ENCODE results near the gene SLC12A6. TPM values are rescaled to one million over a fixed set of nuclear protein-coding genes. Genes with fewer than 3 reads are reported as not detected.

Gene SLC12A6
- polyA plus RNA-seq, 4 donors = 3.5 to 26.0 (median 5.8) TPM

- 91 to 92% (median 92%) methylated on average over 5 of the region's 5 CpGs for whole genome bisulfite sequencing, 3 donors
- H3K4me1 ChIP-seq (ENCODE audit: control insufficient read depth in 3 of 3, insufficient read depth in 2 of 3, low read depth in 1 of 3, low read length in 2 of 3) = no peaks in the 10 kb centered on the region
- H3K9me3 ChIP-seq (ENCODE audit: control insufficient read depth in 2 of 2, insufficient read depth in 1 of 2, low read depth in 1 of 2, low read length in 1 of 2) = no peaks in the 10 kb centered on the region
- DNase-seq = no peak
- H3K27me3 ChIP-seq (ENCODE audit: control insufficient read depth in 3 of 3, insufficient read depth in 3 of 3, low read length in 3 of 3) = no peaks in the 10 kb centered on the region
- no peak for FAIRE-seq
- H3K36me3 ChIP-seq (ENCODE audit: control insufficient read depth in 3 of 3, insufficient read depth in 2 of 3, low read depth in 1 of 3, low read length in 3 of 3) = no peaks in the 10 kb centered on the region
- no peak overlapping the region for H3K27ac ChIP-seq (ENCODE audit: low read depth in 1 of 3, low read length in 2 of 3)
- no peak overlapping the region for H3K4me3 ChIP-seq (ENCODE audit: low read depth in 1 of 3, low read length in 3 of 3)
Observed at GRCh38 chr15:34330279-34330678, 7.3 kb downstream of the SLC12A6 start.

DNA sequence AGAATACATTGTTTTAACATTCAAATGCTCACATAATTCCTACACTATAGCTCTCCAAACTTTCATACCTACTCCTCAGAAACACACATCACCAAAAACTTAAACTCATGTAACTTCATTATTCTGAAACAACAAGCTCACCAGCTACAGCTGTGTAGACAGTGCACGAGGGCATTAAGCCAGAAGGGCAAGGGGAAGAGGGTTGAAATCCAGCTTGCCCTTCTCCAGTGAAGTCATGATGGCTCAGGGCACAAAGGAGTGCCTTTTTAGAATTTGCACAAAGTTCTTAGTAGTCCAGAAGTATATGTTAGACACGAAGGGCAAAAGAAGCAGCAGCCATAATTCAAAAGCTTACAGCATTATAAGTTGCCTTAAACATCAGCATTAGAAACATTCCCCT, 8.6 kb downstream of the SLC12A6 start:
- Histone ChIP-seq H3K36me3 (ENCODE audit: control insufficient read depth in 3 of 3, insufficient read depth in 2 of 3, low read depth in 1 of 3, low read length in 3 of 3) (no peaks in the 10 kb centered on the region), H3K9me3 (ENCODE audit: control insufficient read depth in 2 of 2, insufficient read depth in 1 of 2, low read depth in 1 of 2, low read length in 1 of 2) (no peaks in the 10 kb centered on the region), H3K4me3 (ENCODE audit: low read depth in 1 of 3, low read length in 3 of 3) (no peak overlapping the region), H3K27ac (ENCODE audit: low read depth in 1 of 3, low read length in 2 of 3) (peak overlapping the region in 1 of 3 donors; percentile 22), H3K4me1 (ENCODE audit: control insufficient read depth in 3 of 3, insufficient read depth in 2 of 3, low read depth in 1 of 3, low read length in 2 of 3) (no peaks in the 10 kb centered on the region), H3K27me3 (ENCODE audit: control insufficient read depth in 3 of 3, insufficient read depth in 3 of 3, low read length in 3 of 3) (no peaks in the 10 kb centered on the region)
- WGBS, 3 donors = 63 to 76% (median 68%) methylated on average over 2 of the region's 2 CpGs
- FAIRE-seq (no peak), DNase-seq (no peak)

DNA sequence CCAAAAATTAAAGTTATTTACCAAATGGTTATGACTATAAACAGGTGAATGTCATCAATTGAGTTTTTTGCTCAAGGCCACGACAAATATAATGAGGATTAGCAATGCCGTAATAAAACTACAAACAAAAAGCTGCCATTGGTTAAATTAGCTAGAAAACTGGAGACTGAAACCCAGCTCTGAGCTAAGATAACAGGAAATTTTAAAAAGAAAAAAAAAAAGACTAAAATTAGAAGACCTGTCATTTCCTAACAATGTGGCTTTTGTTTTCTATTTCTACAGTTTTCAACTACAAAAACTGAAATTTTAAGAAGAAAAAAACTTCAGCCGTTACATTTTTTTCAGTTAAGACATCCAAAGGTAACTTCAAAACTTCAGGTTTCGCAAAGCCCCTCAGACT, 9.7 kb downstream of the SLC12A6 start:
- DNase-seq (no peak), FAIRE-seq (no peak)
- Histone ChIP-seq H3K27ac (ENCODE audit: low read depth in 1 of 3, low read length in 2 of 3) (peak overlapping the region in 1 of 3 donors; percentile 20), H3K4me3 (ENCODE audit: low read depth in 1 of 3, low read length in 3 of 3) (no peak overlapping the region), H3K9me3 (ENCODE audit: control insufficient read depth in 2 of 2, insufficient read depth in 1 of 2, low read depth in 1 of 2, low read length in 1 of 2) (no peaks in the 10 kb centered on the region), H3K4me1 (ENCODE audit: control insufficient read depth in 3 of 3, insufficient read depth in 2 of 3, low read depth in 1 of 3, low read length in 2 of 3) (no peaks in the 10 kb centered on the region), H3K27me3 (ENCODE audit: control insufficient read depth in 3 of 3, insufficient read depth in 3 of 3, low read length in 3 of 3) (no peaks in the 10 kb centered on the region), H3K36me3 (ENCODE audit: control insufficient read depth in 3 of 3, insufficient read depth in 2 of 3, low read depth in 1 of 3, low read length in 3 of 3) (no peaks in the 10 kb centered on the region)
- WGBS, 3 donors = 65 to 84% (median 73%) methylated on average over 4 of the region's 4 CpGs

DNA sequence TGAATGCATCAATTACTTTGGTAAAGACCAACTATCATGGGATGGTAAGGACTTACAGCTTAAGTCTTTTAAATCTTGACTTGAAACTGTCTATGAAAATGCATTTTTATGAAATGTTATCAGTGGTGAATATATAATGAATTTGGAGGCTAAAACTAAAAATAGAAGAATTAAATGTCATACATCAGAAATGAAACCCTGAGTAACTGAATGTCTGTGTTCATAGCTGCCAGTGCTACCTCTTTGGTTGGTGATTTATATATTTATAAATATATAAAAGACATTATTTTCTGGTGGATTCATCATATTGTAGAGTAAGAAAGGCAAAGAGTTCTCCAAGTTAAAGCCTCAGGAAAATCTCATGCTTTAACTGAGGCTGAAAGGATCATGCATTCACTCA, 12.2 kb downstream of the SLC12A6 start:
- H3K27ac ChIP-seq (ENCODE audit: low read depth in 1 of 3, low read length in 2 of 3) = no peak overlapping the region
- H3K4me1 ChIP-seq (ENCODE audit: control insufficient read depth in 3 of 3, insufficient read depth in 2 of 3, low read depth in 1 of 3, low read length in 2 of 3) = no peaks in the 10 kb centered on the region
- no peaks in the 10 kb centered on the region for H3K36me3 ChIP-seq (ENCODE audit: control insufficient read depth in 3 of 3, insufficient read depth in 2 of 3, low read depth in 1 of 3, low read length in 3 of 3)
- H3K4me3 ChIP-seq (ENCODE audit: low read depth in 1 of 3, low read length in 3 of 3) = no peak overlapping the region
- H3K27me3 ChIP-seq (ENCODE audit: control insufficient read depth in 3 of 3, insufficient read depth in 3 of 3, low read length in 3 of 3) = no peaks in the 10 kb centered on the region
- FAIRE-seq = no peak
- H3K9me3 ChIP-seq (ENCODE audit: control insufficient read depth in 2 of 2, insufficient read depth in 1 of 2, low read depth in 1 of 2, low read length in 1 of 2) = no peaks in the 10 kb centered on the region
- DNase-seq = no peak

GRCh38 chr15:34324933-34325332, 12.6 kb downstream of the SLC12A6 start:
- 84 to 91% (median 88%) methylated on average over 1 of the region's 1 CpG for WGBS, 3 donors
- Histone ChIP-seq H3K4me1 (ENCODE audit: control insufficient read depth in 3 of 3, insufficient read depth in 2 of 3, low read depth in 1 of 3, low read length in 2 of 3) (no peaks in the 10 kb centered on the region), H3K27me3 (ENCODE audit: control insufficient read depth in 3 of 3, insufficient read depth in 3 of 3, low read length in 3 of 3) (no peaks in the 10 kb centered on the region), H3K4me3 (ENCODE audit: low read depth in 1 of 3, low read length in 3 of 3) (no peak overlapping the region), H3K36me3 (ENCODE audit: control insufficient read depth in 3 of 3, insufficient read depth in 2 of 3, low read depth in 1 of 3, low read length in 3 of 3) (no peaks in the 10 kb centered on the region), H3K27ac (ENCODE audit: low read depth in 1 of 3, low read length in 2 of 3) (no peak overlapping the region), H3K9me3 (ENCODE audit: control insufficient read depth in 2 of 2, insufficient read depth in 1 of 2, low read depth in 1 of 2, low read length in 1 of 2) (no peaks in the 10 kb centered on the region)
- DNase-seq = no peak
- FAIRE-seq = no peak

DNA sequence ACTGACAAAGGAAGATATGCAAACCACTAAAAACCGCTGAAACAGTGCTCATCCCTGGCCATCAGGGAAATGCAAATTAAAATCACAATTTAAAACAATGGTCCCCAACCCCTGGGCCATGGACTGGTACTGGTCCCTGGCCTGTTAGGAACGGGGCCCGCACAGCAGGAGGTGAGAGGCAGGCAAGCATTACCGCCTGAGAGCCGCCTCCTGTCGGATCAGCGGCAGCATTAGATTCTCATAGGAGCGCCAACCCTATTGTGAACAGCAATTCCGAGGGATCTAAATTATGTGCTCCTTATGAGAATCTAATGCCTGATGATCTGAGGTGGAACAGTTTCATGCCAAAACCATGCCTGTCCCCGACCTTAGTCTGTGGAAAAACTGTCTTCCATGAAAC, 14.4 kb downstream of the SLC12A6 start:
- FAIRE-seq (no peak), DNase-seq (no peak)
- no peak overlapping the region for H3K4me3 ChIP-seq (ENCODE audit: low read depth in 1 of 3, low read length in 3 of 3)
- no peak overlapping the region for H3K27ac ChIP-seq (ENCODE audit: low read depth in 1 of 3, low read length in 2 of 3)
- no peaks in the 10 kb centered on the region for H3K9me3 ChIP-seq (ENCODE audit: control insufficient read depth in 2 of 2, insufficient read depth in 1 of 2, low read depth in 1 of 2, low read length in 1 of 2)
- H3K36me3 ChIP-seq (ENCODE audit: control insufficient read depth in 3 of 3, insufficient read depth in 2 of 3, low read depth in 1 of 3, low read length in 3 of 3) = no peaks in the 10 kb centered on the region
- H3K27me3 ChIP-seq (ENCODE audit: control insufficient read depth in 3 of 3, insufficient read depth in 3 of 3, low read length in 3 of 3) = no peaks in the 10 kb centered on the region
- no peaks in the 10 kb centered on the region for H3K4me1 ChIP-seq (ENCODE audit: control insufficient read depth in 3 of 3, insufficient read depth in 2 of 3, low read depth in 1 of 3, low read length in 2 of 3)
- WGBS, 3 donors = 95 to 97% (median 96%) methylated on average over 10 of the region's 10 CpGs

GRCh38 chr15:34318277-34319079, 19.1 kb downstream of the SLC12A6 start:
- DNase-seq (peak; percentile 89 to 94), FAIRE-seq (no peak)
- peak overlapping the region; percentile 43 to 85 (median 77) for H3K27ac ChIP-seq (ENCODE audit: low read depth in 1 of 3, low read length in 2 of 3)
- H3K4me3 ChIP-seq (ENCODE audit: low read depth in 1 of 3, low read length in 3 of 3) = peak overlapping the region; percentile 21 to 69 (median 58)
- 2 to 5% (median 4%) methylated on average over 10 of the region's 10 CpGs for WGBS, 3 donors
- peaks cover 0 to 2% (median 0%) of the 10 kb centered on the region in 3 donors for H3K36me3 ChIP-seq (ENCODE audit: control insufficient read depth in 3 of 3, insufficient read depth in 2 of 3, low read depth in 1 of 3, low read length in 3 of 3)
- no peaks in the 10 kb centered on the region for H3K4me1 ChIP-seq (ENCODE audit: control insufficient read depth in 3 of 3, insufficient read depth in 2 of 3, low read depth in 1 of 3, low read length in 2 of 3)
- H3K9me3 ChIP-seq (ENCODE audit: control insufficient read depth in 2 of 2, insufficient read depth in 1 of 2, low read depth in 1 of 2, low read length in 1 of 2) = no peaks in the 10 kb centered on the region
- H3K27me3 ChIP-seq (ENCODE audit: control insufficient read depth in 3 of 3, insufficient read depth in 3 of 3, low read length in 3 of 3) = no peaks in the 10 kb centered on the region

DNA sequence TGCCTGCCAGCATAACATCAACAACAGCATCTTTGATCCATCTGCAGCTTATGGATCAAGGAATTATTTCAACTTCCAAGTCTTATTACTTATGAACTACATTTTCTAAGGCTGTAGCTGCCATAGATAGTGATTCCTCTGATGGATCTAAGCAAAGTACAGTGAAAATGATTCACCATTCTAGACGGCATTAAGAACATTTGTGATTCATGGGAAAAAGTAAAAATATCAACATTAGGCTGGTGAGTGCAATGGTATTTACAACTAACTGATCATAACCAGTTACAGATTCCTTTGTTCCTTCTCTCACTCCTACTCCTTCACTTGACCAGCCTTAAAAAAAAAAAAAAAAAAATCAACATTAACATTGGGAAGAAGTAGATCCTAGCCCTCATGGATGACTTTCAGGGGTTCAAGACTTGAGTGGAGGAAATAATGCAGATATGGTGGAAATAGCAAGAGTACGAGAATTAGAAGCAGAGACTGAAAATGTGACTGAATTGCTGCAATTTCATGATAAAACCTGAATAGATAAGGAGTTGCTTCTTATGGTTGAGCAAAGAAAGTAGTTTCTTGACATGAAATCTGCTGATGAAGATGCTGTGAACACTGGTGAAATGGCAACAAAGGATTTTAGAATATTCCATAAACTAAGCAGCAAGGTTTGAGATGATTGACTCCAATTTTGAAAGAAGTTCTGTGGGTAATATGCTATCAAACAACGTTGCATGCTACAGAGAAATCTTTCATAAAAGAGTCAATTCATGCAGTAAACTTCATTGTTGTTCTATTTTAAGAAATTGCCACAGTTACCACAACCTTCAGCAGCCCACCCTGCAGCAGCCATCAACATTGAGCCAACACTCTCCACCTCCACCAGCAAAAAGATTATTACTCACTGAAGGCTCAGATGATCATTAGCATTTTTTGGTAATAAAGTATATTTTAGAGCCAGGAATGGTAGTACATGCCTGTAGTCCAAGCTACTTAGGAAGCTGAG, 22.8 kb downstream of the SLC12A6 start:
- Histone ChIP-seq H3K4me3 (ENCODE audit: low read depth in 1 of 3, low read length in 3 of 3) (no peak overlapping the region), H3K27ac (ENCODE audit: low read depth in 1 of 3, low read length in 2 of 3) (no peak overlapping the region), H3K36me3 (ENCODE audit: control insufficient read depth in 3 of 3, insufficient read depth in 2 of 3, low read depth in 1 of 3, low read length in 3 of 3) (peaks cover 0 to 2% (median 2%) of the 10 kb centered on the region in 3 donors), H3K4me1 (ENCODE audit: control insufficient read depth in 3 of 3, insufficient read depth in 2 of 3, low read depth in 1 of 3, low read length in 2 of 3) (no peaks in the 10 kb centered on the region), H3K9me3 (ENCODE audit: control insufficient read depth in 2 of 2, insufficient read depth in 1 of 2, low read depth in 1 of 2, low read length in 1 of 2) (no peaks in the 10 kb centered on the region), H3K27me3 (ENCODE audit: control insufficient read depth in 3 of 3, insufficient read depth in 3 of 3, low read length in 3 of 3) (no peaks in the 10 kb centered on the region)
- 73 to 83% (median 78%) methylated on average over 3 of the region's 3 CpGs for WGBS, 3 donors
- FAIRE-seq = no peak
- no peak for DNase-seq
